Measurements from ENCODE around the gene NOP16. TPM values are rescaled to one million over a fixed set of nuclear protein-coding genes. Genes with fewer than 3 reads are reported as not detected.

The NOP16 gene
- polyA plus RNA-seq (2013): 19.9 TPM

- 0% methylated on average over 43 of the region's 47 CpGs for WGBS (ENCODE audit: insufficient coverage)
- Histone ChIP-seq H3K4me1 (ENCODE audit: control extremely low read depth in 1 of 4, control insufficient read depth in 4 of 4, insufficient read depth in 4 of 4, low read length in 3 of 4) (peaks cover 4 to 44% (median 22%) of the 10 kb centered on the region in 4 experiments), H3K9me3 (ENCODE audit: control extremely low read depth in 1 of 5, control insufficient read depth in 4 of 5, insufficient read depth in 2 of 5, low read depth in 1 of 5, low read length in 4 of 5) (no peaks in the 10 kb centered on the region), H3K27ac (ENCODE audit: insufficient read depth in 1 of 2, low read depth in 1 of 2, low read length in 2 of 2, poor library complexity in 1 of 2, severe bottlenecking in 2 of 2) (peak within 1 kb of the TSS; percentile 89 to 94), H3K27me3 (replicated peaks in 2 of 5; ENCODE audit: control insufficient read depth in 4 of 5, insufficient read depth in 5 of 5, low read length in 4 of 5) (no peaks in the 10 kb centered on the region), H3K4me3 (ENCODE audit: control insufficient read depth in 1 of 7, extremely low read depth in 1 of 7, insufficient read depth in 4 of 7, low read depth in 2 of 7, low read length in 6 of 7) (peak within 1 kb of the TSS; percentile 81 to 94 (median 85)), H3K36me3 (ENCODE audit: control insufficient read depth in 4 of 4, insufficient read depth in 4 of 4, low read length in 3 of 4) (peaks cover 15 to 55% (median 34%) of the 10 kb centered on the region in 4 experiments)
- ChIA-PET POLR2A (interaction anchor here (0.9 to 1.1 kb wide), 2 partner anchors 26 to 27 kb away, joined by 3 to 4 read pairs; partner anchors contain the start of gene KIAA1191), CTCF (no interaction called here)
- DNase-seq: peak; percentile 98 to 100 (median 99)
Observed at GRCh38 chr5:176388444-176389134, at the start of gene NOP16, which contains the start of gene HIGD2A. Gene NOP16, minus strand, starts transcription at chr5:176388598. Its CDS starts 59 bp downstream, at chr5:176388539. Gene HIGD2A, plus strand, starts transcription at chr5:176388751. Its CDS starts 69 bp downstream, at chr5:176388820.

- Histone ChIP-seq H3K9me3 (ENCODE audit: control extremely low read depth in 1 of 5, control insufficient read depth in 4 of 5, insufficient read depth in 2 of 5, low read depth in 1 of 5, low read length in 4 of 5) (no peaks in the 10 kb centered on the region), H3K4me3 (ENCODE audit: control insufficient read depth in 1 of 7, extremely low read depth in 1 of 7, insufficient read depth in 4 of 7, low read depth in 2 of 7, low read length in 6 of 7) (peak overlapping the region in 5 of 7 experiments; percentile 44 to 74 (median 55)), H3K36me3 (ENCODE audit: control insufficient read depth in 4 of 4, insufficient read depth in 4 of 4, low read length in 3 of 4) (no peaks in the 10 kb centered on the region), H3K27me3 (replicated peaks in 2 of 5; ENCODE audit: control insufficient read depth in 4 of 5, insufficient read depth in 5 of 5, low read length in 4 of 5) (no peaks in the 10 kb centered on the region), H3K27ac (ENCODE audit: insufficient read depth in 1 of 2, low read depth in 1 of 2, low read length in 2 of 2, poor library complexity in 1 of 2, severe bottlenecking in 2 of 2) (no peak overlapping the region), H3K4me1 (ENCODE audit: control extremely low read depth in 1 of 4, control insufficient read depth in 4 of 4, insufficient read depth in 4 of 4, low read length in 3 of 4) (peaks cover 7 to 16% (median 14%) of the 10 kb centered on the region in 4 experiments)
- ChIA-PET POLR2A (no interaction called here), CTCF (no interaction called here)
- WGBS (ENCODE audit: insufficient coverage): 0% methylated on average over 5 of the region's 5 CpGs
- peak; percentile 27 to 75 (median 62) for DNase-seq
Observed at GRCh38 chr5:176436656-176437055, 48.3 kb upstream of the NOP16 start.

GRCh38 chr5:176432707-176433106 lies 44.3 kb upstream of the NOP16 start:
- Histone ChIP-seq H3K27me3 (replicated peaks in 2 of 5; ENCODE audit: control insufficient read depth in 4 of 5, insufficient read depth in 5 of 5, low read length in 4 of 5) (no peaks in the 10 kb centered on the region), H3K27ac (ENCODE audit: insufficient read depth in 1 of 2, low read depth in 1 of 2, low read length in 2 of 2, poor library complexity in 1 of 2, severe bottlenecking in 2 of 2) (no peak overlapping the region), H3K9me3 (ENCODE audit: control extremely low read depth in 1 of 5, control insufficient read depth in 4 of 5, insufficient read depth in 2 of 5, low read depth in 1 of 5, low read length in 4 of 5) (no peaks in the 10 kb centered on the region), H3K4me1 (ENCODE audit: control extremely low read depth in 1 of 4, control insufficient read depth in 4 of 4, insufficient read depth in 4 of 4, low read length in 3 of 4) (peaks cover 7 to 26% (median 17%) of the 10 kb centered on the region in 4 experiments), H3K4me3 (ENCODE audit: control insufficient read depth in 1 of 7, extremely low read depth in 1 of 7, insufficient read depth in 4 of 7, low read depth in 2 of 7, low read length in 6 of 7) (no peak overlapping the region), H3K36me3 (ENCODE audit: control insufficient read depth in 4 of 4, insufficient read depth in 4 of 4, low read length in 3 of 4) (no peaks in the 10 kb centered on the region)
- ChIA-PET POLR2A (no interaction called here), CTCF (interaction anchor here (0.8 to 1.0 kb wide), 2 partner anchors 9 to 101 kb away, joined by 3 read pairs; no protein-coding TSS in a partner anchor)
- WGBS (ENCODE audit: insufficient coverage): 95% methylated on average over 2 of the region's 5 CpGs
- no peak for DNase-seq

GRCh38 chr5:176429972-176430371 lies 41.6 kb upstream of the NOP16 start:
- POLR2A ChIA-PET: no interaction called here
- Histone ChIP-seq H3K36me3 (ENCODE audit: control insufficient read depth in 4 of 4, insufficient read depth in 4 of 4, low read length in 3 of 4) (no peaks in the 10 kb centered on the region), H3K9me3 (ENCODE audit: control extremely low read depth in 1 of 5, control insufficient read depth in 4 of 5, insufficient read depth in 2 of 5, low read depth in 1 of 5, low read length in 4 of 5) (no peaks in the 10 kb centered on the region), H3K27me3 (replicated peaks in 2 of 5; ENCODE audit: control insufficient read depth in 4 of 5, insufficient read depth in 5 of 5, low read length in 4 of 5) (no peaks in the 10 kb centered on the region), H3K4me1 (ENCODE audit: control extremely low read depth in 1 of 4, control insufficient read depth in 4 of 4, insufficient read depth in 4 of 4, low read length in 3 of 4) (peaks cover 0 to 11% (median 4%) of the 10 kb centered on the region in 4 experiments), H3K27ac (ENCODE audit: insufficient read depth in 1 of 2, low read depth in 1 of 2, low read length in 2 of 2, poor library complexity in 1 of 2, severe bottlenecking in 2 of 2) (no peak overlapping the region), H3K4me3 (ENCODE audit: control insufficient read depth in 1 of 7, extremely low read depth in 1 of 7, insufficient read depth in 4 of 7, low read depth in 2 of 7, low read length in 6 of 7) (no peak overlapping the region)
- no CpG with 5 or more reads among the region's 4 CpGs for WGBS (ENCODE audit: insufficient coverage)
- DNase-seq: no peak
- CTCF ChIA-PET: interaction anchor here (0.5 to 1.5 kb wide), 4 partner anchors 11 to 142 kb away, joined by 4 to 5 read pairs (median 4); partner anchors contain the start of gene CLTB

- POLR2A ChIA-PET: no interaction called here
- Histone ChIP-seq H3K4me3 (ENCODE audit: control insufficient read depth in 1 of 7, extremely low read depth in 1 of 7, insufficient read depth in 4 of 7, low read depth in 2 of 7, low read length in 6 of 7) (no peak overlapping the region), H3K9me3 (ENCODE audit: control extremely low read depth in 1 of 5, control insufficient read depth in 4 of 5, insufficient read depth in 2 of 5, low read depth in 1 of 5, low read length in 4 of 5) (no peaks in the 10 kb centered on the region), H3K27ac (ENCODE audit: insufficient read depth in 1 of 2, low read depth in 1 of 2, low read length in 2 of 2, poor library complexity in 1 of 2, severe bottlenecking in 2 of 2) (no peak overlapping the region), H3K27me3 (replicated peaks in 2 of 5; ENCODE audit: control insufficient read depth in 4 of 5, insufficient read depth in 5 of 5, low read length in 4 of 5) (no peaks in the 10 kb centered on the region), H3K36me3 (ENCODE audit: control insufficient read depth in 4 of 4, insufficient read depth in 4 of 4, low read length in 3 of 4) (no peaks in the 10 kb centered on the region), H3K4me1 (ENCODE audit: control extremely low read depth in 1 of 4, control insufficient read depth in 4 of 4, insufficient read depth in 4 of 4, low read length in 3 of 4) (peaks cover 0 to 11% (median 4%) of the 10 kb centered on the region in 4 experiments)
- no peak for DNase-seq
- CTCF ChIA-PET: interaction anchor here (1.5 to 2.0 kb wide), 2 partner anchors 11 to 20 kb away, joined by 3 to 4 read pairs; partner anchors contain the start of genes CLTB and FAF2
- WGBS (ENCODE audit: insufficient coverage): 78% methylated on average over 3 of the region's 4 CpGs
Observed at GRCh38 chr5:176427971-176428370, 39.6 kb upstream of the NOP16 start.

- DNase-seq: no peak
- H3K27me3 ChIP-seq (replicated peaks in 2 of 5; ENCODE audit: control insufficient read depth in 4 of 5, insufficient read depth in 5 of 5, low read length in 4 of 5): no peaks in the 10 kb centered on the region
- H3K27ac ChIP-seq (ENCODE audit: insufficient read depth in 1 of 2, low read depth in 1 of 2, low read length in 2 of 2, poor library complexity in 1 of 2, severe bottlenecking in 2 of 2): no peak overlapping the region
- no peaks in the 10 kb centered on the region for H3K36me3 ChIP-seq (ENCODE audit: control insufficient read depth in 4 of 4, insufficient read depth in 4 of 4, low read length in 3 of 4)
- H3K9me3 ChIP-seq (ENCODE audit: control extremely low read depth in 1 of 5, control insufficient read depth in 4 of 5, insufficient read depth in 2 of 5, low read depth in 1 of 5, low read length in 4 of 5): no peaks in the 10 kb centered on the region
- ChIA-PET CTCF (interaction anchor here (0.8 to 2.0 kb wide), 2 partner anchors 10 to 21 kb away, joined by 4 to 5 read pairs; partner anchors contain the start of genes CLTB and FAF2), POLR2A (no interaction called here)
- WGBS (ENCODE audit: insufficient coverage): 100% methylated on average over 1 of the region's 1 CpG
- H3K4me3 ChIP-seq (ENCODE audit: control insufficient read depth in 1 of 7, extremely low read depth in 1 of 7, insufficient read depth in 4 of 7, low read depth in 2 of 7, low read length in 6 of 7): no peak overlapping the region
- H3K4me1 ChIP-seq (ENCODE audit: control extremely low read depth in 1 of 4, control insufficient read depth in 4 of 4, insufficient read depth in 4 of 4, low read length in 3 of 4): peaks cover 0 to 11% (median 4%) of the 10 kb centered on the region in 4 experiments
Observed at GRCh38 chr5:176426876-176427275, 38.5 kb upstream of the NOP16 start.

- H3K4me1 ChIP-seq (ENCODE audit: control extremely low read depth in 1 of 4, control insufficient read depth in 4 of 4, insufficient read depth in 4 of 4, low read length in 3 of 4): peaks cover 0 to 11% (median 4%) of the 10 kb centered on the region in 4 experiments
- H3K9me3 ChIP-seq (ENCODE audit: control extremely low read depth in 1 of 5, control insufficient read depth in 4 of 5, insufficient read depth in 2 of 5, low read depth in 1 of 5, low read length in 4 of 5): peaks cover 0 to 5% (median 0%) of the 10 kb centered on the region in 5 experiments
- H3K36me3 ChIP-seq (ENCODE audit: control insufficient read depth in 4 of 4, insufficient read depth in 4 of 4, low read length in 3 of 4): no peaks in the 10 kb centered on the region
- WGBS (ENCODE audit: insufficient coverage): 100% methylated on average over 1 of the region's 1 CpG
- CTCF ChIA-PET: interaction anchor here (0.6 to 1.2 kb wide), 2 partner anchors 9 to 28 kb away, joined by 3 to 4 read pairs; no protein-coding TSS in a partner anchor
- DNase-seq: no peak
- no peaks in the 10 kb centered on the region for H3K27me3 ChIP-seq (replicated peaks in 2 of 5; ENCODE audit: control insufficient read depth in 4 of 5, insufficient read depth in 5 of 5, low read length in 4 of 5)
- H3K27ac ChIP-seq (ENCODE audit: insufficient read depth in 1 of 2, low read depth in 1 of 2, low read length in 2 of 2, poor library complexity in 1 of 2, severe bottlenecking in 2 of 2): no peak overlapping the region
- POLR2A ChIA-PET: no interaction called here
- no peak overlapping the region for H3K4me3 ChIP-seq (ENCODE audit: control insufficient read depth in 1 of 7, extremely low read depth in 1 of 7, insufficient read depth in 4 of 7, low read depth in 2 of 7, low read length in 6 of 7)
Observed at GRCh38 chr5:176425791-176426190, 37.4 kb upstream of the NOP16 start.
